NCI-H446 (cell line): Measurements from ENCODE around the gene CLHC1.
"Not testable (repeated sequence)": the region's sequence is repeated elsewhere in the genome, so short reads cannot be mapped to it uniquely, and the experiment has no call there.

ENCODE experiments used
- DNase-seq, 2 experiments: peaks; one replicate each; lab custom pipeline; 2025; lab: John Stamatoyannopoulos, UW

CLHC1 gene

DNA sequence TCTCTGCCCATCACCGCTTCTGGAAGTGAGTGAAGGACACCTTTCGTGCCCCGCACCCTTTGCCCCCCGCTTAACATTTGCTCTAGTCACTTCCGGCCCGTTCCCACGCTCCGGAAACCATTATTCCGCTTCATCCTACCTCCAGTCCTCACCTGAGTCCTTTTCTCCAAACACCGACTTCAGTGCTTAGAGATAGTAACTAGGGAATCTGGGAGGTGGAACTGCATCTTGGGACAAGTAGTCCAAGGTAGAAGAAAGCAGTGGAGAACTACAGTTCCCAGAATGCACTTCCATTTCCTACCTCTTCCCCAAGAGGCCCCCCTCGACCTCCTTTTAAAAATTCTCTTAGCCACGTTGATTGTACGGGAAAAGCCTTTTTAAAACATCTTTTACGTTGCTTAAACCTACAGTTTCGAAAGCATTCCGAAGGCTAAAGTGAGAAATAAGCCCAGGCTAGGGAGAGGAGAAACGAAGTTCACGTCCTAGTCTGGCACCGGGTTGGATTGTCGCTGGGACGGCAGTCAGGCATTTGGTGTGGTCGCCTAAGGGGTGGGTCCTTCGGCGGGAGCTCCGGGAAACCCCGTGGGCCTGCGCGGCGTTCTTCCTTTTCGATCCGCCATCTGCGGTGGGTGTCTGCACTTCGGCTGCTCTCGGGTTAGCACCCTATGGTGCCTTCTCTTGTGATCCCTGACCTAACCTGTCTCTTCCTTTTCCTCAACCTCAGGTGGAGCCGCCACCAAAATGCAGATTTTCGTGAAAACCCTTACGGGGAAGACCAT lies at the start of gene CLHC1, which contains the start of gene RPS27A:
Gene CLHC1 (minus strand): TSS at position 210 of the 779 bp plus-strand sequence. CDS start 9,882 bp downstream, outside the sequence.
Gene RPS27A (plus strand): TSS at position 605 of the 779 bp plus-strand sequence. CDS start 137 bp downstream, at position 742.
- DNase-seq, result peak; percentile 91 to 92

DNA sequence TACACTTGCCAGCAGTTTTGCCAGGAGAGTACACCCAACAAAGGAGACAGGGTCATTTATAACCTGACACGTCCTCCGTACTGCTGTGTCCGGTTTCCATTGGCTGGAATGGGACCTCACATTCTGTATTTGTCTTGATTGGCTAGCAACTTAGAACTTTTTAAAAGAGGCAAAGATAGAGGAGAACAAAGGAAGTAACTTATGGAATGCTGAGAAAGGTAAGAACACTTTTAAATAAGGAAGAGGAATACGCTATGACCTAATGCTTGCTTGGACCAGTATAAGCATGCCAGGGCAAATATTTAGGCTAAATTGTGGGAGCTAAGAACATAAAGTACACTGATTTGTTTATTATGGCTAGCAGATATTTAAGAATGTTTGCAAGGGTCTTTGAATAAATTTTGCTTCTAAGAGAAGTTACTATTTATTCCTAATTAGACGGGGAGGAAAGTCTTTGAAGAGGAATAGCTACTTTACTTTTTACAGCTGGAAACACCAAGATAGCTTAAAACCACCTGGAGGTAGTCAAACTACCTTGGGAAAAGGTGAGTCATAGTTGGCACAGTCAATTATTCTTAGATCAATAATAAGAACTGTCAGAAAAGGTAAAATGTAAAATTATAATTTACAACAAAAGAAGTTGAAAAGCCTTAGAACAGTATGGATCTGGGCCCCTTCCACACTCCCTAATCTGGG lies 48.9 kb upstream of the CLHC1 start:
- not testable (repeated sequence) for DNase-seq

DNA sequence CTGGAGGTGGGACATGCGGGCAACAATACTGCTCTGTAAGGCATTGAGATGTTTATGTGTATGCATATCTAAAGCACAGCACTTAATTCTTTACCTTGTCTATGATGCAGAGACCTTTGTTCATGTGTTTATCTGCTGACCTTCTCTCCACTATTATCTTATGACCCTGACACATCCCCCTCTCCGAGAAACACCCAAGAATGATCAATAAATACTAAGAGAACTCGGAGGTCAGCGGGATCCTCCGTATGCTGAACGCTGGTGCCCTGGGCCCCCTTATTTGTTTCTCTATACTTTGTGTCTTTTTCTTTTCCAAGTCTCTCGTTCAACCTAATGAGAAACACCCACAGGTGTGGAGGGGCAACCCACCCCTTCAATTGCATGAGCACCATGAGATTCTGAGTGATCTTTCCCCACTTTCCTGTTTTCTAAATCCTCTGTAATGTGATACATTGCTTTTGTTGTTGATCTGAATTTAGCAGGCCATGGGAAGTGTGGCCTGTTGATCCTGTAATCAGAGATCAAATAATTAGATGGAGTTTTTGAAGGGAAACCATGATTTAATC lies 47.8 kb upstream of the CLHC1 start:
- DNase-seq, result not testable (repeated sequence)

DNA sequence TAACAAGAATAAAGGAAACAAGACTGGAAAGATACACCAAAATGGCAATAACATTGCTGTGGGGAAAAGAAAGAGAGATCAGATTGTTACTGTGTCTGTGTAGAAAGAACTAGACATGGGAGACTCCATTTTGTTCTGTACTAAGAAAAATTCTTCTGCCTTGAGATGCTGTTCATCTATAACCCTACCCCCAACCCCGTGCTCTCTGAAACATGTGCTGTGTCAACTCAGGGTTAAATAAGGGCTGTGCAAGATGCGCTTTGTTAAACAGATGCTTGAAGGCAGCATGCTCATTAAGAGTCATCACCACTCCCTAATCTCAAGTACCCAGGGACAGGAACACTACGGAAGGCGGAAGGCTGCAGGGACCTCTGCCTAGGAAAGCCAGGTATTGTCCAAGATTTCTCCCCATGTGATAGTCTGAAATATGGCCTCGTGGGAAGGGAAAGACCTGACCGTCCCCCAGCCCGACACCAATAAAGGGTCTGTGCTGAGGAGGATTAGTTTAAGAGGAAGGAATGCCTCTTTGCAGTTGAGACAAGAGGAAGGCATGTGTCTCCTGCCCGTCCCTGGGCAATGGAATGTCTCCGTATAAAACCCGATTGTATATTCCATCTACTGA lies 47.2 kb upstream of the CLHC1 start:
- DNase-seq, result not testable (repeated sequence)

DNA sequence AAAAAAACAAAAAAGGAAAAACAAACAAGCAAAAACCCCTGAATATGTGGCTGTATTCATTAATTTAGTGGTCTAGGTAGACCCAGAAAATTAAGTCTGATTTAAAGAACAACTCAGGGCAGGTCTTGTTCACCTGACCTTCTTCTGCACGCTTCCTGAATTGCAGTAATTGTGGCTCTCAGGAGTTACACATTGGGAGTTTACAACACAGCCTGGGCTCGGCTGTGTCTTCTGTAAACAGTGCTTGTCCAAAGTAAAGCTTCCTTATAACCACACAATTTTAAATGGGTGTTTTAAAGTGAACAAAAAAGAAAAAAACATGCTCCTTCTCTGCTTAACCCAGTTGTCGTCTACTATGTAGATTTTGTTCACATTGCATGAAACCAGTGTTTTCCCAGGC lies 45.2 kb upstream of the CLHC1 start:
- DNase-seq, result no peak

DNA sequence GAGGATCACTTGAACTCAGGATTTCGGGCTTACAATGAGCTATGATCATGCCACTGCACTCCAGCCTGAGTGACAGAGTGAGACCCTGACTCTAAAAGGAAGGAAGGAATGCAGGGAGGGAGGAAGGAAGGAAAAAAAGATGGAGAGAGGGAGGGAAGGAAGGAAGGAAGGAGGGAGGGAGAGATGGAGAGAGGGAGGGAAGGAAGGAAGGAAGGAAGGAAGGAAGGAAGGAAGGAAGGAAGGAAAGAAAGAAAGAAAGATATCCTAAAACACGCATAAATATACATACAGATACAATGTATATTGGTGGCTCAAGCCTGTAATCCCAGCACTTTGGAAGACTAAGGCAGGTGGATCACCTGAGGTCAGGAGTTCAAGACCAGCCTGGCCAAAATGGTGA lies 42.3 kb upstream of the CLHC1 start:
- not testable (repeated sequence) for DNase-seq

DNA sequence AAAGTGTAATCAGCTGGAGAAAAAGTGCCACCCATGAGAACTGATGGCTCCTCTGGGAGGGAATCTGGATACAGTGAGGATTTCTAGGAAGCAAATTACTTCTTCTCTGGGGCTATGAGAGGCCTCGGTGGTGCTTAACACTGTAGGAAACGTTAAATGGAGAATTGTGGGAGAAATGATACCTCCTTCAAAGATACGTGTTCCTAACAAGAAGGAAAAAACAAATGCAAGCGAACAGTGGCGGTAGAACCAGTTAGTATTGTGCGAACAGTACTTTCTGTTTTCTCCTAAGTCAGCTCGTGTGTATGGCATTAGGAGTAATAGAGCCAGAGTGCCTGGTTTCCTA lies 37.5 kb upstream of the CLHC1 start:
- DNase-seq, result no peak

DNA sequence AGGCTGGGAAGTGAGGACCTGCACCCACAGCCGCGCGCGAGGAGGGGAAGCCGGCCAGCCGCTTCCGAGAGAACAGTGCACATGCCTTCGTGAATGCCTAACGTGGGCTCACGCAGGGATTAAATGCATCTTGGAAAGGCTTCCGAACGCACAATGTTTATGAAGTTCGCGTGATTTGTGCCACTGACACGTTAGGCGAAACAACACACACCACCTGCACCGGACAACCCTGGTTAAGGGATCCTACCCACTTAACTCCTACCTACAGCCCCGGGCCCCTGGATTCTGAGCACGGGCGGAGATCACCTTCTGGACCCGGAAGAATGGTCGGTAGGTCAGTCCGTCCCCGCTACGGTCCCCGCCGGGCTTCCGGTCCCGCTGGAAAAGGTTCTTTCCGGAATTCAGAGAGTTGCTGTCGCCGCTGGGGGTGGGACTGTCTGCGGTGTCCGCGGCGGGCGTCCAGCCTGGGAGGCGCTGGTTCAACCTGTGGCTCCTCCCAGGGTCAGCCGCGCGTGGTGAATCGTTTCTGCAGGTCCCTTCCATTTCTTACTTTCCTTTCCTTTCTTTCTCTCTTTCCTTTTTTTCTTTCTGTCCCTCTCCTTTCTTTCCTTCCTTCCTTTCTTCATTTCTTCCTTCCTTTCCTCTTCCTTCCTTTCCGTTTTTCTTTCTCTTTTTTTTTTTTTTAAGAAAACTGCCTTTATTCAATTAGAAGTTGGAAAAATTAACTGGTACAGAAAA lies 37.0 kb upstream of the CLHC1 start, which contains the start of gene MTIF2:
Gene MTIF2 (minus strand): TSS at position 325 of the 738 bp plus-strand sequence. CDS start 5,373 bp downstream, outside the sequence.
- peak; percentile 57 to 94 for DNase-seq

DNA sequence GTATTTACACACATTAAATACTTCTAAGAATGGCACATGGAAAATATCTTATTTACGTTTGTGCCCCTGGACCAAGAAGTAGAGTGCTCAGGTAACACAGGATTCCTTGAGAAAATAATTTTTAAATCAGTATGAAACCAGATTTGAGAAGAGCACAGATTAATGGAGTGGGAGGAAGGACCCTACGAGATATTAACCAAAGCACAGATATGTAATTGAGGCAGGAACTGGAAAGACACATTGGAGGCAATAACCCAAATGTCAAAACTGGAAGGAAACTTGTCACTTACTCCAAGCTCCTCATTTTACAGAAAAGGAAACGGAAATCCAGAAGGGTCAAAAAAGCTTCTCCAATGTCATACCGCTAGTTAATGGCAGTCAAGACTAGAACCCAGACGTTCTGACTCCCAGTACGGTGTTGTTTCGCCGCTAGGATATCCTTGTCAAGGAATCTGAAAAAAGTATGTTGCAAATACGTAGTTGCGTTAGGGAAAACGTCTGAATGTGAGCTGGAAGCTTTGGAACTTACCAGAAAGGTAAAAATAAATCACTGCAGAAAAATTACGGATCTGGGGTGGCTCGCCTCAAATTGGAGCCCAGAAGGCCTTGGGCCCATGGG lies 36.3 kb upstream of the CLHC1 start:
- DNase-seq, result peak in 1 of 2 experiments; percentile 1

DNA sequence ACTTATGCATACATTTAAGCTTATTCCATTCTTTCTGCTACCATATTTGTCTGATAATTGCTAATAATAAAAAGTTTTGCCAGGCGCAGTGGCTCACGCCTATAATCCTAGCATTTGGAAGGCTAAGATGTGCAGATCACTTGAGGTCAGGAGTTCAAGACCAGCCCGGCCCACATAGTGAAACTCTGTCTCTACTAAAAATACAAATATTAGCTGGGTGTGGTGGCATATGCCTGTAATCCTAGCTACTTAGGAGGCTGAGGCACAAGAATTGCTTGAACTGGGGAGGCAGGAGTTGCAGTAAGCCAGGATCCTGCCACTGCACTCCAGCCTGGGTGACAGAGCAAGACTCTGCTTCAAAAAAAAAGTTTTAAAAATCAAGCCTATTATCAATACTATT lies 27.5 kb upstream of the CLHC1 start:
- DNase-seq, result not testable (repeated sequence)

DNA sequence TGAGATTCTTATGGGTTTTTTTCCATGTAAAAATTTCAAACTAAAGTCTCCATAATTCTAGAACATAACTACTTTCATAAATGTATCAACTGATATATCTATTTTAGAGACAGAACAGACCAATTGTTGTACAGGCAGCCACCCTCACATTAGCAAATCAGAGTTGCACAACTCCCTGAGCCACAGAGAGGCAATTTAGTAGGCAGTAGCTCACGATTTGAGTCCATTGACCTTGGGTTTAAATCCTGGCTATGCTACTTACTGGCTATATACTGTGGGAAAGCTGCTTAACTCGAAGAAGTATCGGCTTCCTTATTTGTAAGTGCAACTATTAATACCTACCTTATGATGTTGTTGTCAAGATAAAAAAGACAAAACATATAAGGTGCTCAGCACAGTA lies 20.7 kb upstream of the CLHC1 start:
- DNase-seq, result no peak

DNA sequence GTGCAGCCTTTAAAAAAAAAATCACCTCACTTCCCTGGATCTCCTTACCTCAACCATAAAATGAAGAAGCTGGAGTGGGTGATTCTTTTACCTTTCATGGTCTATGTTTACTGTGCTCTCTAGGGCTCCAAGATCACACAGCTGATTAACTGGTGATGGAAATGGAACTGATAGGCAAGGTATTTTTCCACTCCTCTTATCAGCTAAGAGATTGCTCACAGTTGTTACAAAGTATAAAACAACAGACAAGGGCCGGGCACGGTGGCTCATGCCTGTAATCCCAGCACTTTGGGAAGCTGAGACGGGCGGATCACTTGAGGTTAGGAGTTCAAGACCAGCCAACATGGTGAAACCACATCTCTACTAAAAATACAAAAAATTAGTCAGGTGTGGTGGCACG lies 14.9 kb upstream of the CLHC1 start:
- DNase-seq, result no peak

DNA sequence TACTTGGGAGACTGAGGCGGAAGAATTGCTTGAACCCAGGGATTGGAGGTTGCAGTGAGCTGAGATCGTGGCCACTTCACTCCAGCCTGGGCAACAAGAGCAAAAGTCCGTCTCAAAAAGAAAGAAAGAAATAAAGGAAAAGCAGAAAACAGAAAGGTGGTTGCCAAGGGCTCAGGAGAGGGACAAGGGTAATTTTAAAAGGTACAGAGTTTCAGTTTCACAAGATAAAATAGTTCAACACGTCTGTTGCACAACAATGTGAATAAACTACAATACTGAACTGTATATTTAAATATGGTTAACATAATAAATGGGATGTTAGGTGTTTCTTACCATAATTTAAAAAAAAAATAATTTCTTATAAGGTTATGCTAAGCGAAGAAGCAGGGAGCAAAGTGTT lies 13.3 kb upstream of the CLHC1 start:
- no peak for DNase-seq

DNA sequence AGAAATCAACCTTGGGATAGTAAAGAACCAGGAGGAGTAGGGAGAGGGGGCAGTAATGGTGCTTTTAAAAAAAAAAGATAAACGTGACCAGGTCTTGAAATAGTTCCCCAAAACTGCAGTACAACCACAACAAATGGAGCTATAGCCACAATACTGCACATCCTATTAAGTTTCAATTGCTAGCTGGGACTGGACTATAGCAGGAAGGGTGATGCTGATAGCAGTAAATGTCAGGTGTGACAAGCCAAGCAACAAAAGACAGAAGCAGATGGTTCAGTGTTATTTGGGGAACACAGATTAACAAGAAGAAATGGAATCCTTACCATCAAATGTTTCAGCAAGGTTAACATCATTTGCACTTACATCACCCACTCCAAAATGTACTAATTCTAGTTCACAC lies 10.5 kb upstream of the CLHC1 start:
- DNase-seq, result no peak

DNA sequence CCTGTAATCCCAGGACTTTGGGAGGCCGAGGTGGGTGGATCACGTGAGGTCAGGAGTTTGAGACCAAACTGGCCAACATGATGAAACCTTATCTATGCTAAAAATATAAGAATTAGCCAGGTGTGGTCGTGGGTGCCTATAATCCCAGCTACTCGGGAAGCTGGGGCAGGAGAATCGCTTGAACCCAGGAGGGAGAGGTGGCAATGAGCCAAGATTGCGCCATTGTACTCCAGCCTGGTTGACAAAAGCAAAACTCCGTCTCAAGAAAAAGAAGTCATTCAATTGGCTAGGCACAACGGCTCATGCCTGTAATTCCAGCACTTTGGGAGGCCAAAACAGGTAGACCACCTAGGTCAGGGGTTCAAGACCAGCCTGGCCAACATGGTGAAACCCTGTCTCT lies 9.5 kb upstream of the CLHC1 start:
- DNase-seq, result not testable (repeated sequence)

DNA sequence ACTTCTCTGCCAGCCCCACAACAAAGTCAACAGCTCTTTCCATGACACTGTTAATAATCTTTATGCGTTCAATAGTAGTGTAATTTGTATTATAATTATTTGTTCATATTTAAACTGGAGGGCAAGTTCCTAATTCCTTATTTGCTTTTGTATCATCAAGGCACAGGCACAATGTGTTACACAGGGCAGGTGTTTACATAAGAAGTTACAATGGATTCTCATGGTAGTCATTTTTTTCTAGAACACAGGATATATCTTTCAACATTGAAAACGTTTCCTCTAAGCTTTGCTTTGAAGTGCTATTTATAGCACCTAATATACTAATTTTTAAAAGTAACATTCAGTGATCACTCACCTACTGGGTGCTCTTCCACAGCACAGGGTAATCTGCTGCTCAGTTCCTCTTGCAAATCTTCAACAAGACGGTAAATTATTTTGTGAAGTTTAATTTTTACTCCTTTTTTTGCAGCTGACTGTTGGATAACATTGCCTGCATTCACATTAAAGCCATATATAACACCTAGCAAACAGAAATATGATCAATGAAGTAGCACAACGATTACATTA lies 7.6 kb upstream of the CLHC1 start:
- DNase-seq, result no peak

DNA sequence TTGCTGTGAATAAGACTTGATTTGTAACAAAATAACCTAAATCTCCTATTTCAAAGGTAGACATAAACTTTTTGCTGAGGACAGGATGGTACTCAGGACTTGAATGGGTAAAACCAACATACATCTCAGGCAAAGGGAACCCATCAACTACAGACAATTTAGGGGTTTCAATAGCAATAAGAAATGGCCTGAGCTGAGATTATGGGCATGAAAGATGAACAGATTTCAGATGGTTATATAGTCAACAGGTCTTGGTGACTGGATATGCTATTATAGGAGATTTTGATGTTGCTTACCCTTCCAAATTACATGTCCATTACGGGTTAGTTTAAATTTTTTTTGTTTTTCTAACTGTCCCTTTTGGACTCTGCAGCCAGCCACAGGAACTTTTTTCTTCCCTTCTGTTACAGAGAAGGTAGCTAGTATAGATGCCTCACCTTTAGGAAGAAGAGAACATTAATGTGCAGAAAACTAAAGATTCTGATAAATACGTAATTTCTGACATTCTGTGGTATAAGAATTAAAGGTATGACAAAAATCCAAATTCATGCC lies 5.0 kb upstream of the CLHC1 start:
- DNase-seq, result no peak

DNA sequence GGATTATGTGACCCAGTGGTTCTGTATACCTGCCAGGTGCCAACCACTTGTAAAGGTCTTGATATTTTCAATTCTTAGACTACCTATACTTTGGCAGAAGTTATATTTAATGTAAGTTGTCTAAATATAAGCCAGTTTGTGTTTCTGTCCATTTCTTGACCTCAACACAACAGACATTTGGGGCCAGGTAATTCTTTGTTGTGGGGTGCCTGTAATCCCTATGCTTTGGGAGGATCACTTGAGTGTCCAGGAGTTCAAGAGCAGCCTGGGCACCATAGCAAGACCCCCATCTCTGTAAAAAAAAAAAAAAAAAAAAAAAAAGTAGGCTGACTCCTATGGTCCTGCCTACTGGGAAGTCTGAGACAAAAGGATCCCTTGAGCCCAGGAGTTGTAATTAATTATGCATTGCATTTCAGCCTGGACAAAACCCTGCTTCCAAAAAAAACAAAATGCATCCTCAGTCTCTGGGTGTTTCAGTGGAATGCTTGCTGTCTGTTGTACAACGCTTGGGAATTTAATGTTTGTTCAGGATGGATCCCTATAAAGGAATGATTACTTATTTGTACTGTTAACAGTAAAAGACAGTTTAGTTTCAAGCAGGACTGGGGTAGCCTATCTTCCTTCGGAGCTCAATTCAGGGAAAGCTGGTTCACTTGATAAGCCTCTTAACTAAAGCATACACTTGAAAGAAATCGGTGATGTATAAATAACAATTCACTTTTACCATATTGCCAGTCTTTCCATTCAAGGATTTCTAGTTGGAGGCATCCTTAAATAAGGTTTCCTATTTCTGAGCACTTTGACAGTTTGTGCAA lies 3.8 kb upstream of the CLHC1 start:
- no peak for DNase-seq

DNA sequence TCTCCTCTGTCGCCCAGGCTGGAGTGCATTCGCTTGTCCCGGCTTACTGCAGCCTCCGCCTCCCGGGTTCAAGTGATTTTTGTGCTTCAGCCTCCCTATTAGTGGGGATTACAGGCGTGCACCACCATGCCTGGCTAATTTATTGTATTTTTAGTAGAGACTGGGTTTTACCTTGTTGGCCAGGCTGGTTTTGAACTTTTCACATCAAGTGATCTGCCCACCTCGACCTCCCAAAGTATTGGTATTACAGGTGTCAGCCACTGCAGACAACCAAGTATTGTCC lies 1.5 kb upstream of the CLHC1 start:
- no peak for DNase-seq
